Measurements from ENCODE around the gene SYCP3. TPM values are rescaled to one million over a fixed set of nuclear protein-coding genes. Genes with fewer than 3 reads are reported as not detected.

Gene SYCP3
- total and polyA plus RNA-seq, 2 of the 8 experiments (the other 6 are each of a cell fraction or from before 2014, with no cell fraction given) = 0.02 to 0.07 TPM

DNA sequence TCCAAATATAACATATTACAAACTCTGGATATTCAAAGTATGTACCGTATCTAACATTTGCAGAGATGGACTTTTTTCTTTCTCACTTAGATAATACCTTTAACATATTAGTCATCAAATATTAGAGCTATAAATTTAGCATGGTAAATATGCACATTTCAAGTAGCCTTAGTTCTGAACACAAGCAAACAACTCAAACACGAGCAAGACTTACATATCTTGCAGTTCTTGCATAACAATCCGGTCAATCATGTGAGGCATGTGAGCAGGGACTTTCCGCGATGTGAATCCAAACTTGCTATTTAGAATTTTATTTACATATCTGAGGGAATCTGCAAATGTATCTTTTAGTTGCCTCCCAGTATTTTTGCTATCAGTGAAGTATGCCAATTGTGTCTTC lies 22.1 kb upstream of the SYCP3 start:
- Histone ChIP-seq H3K79me1 (ENCODE audit: low read depth, low read length) (no peaks in the 10 kb centered on the region; the same call in 1 of the 2 replicates), H3K4me1 (replicated peaks in 1 of 4; ENCODE audit: control insufficient read depth in 3 of 4, insufficient read depth in 4 of 4, low read length in 3 of 4) (no peaks in the 10 kb centered on the region), H3K23ac (ENCODE audit: insufficient read length) (no peak overlapping the region), H2BK15ac (ENCODE audit: low read length) (no peak overlapping the region), H4K20me1 (replicated peaks in 1 of 2; ENCODE audit: control insufficient read depth in 1 of 2, insufficient read depth in 2 of 2, low read length in 2 of 2) (no peaks in the 10 kb centered on the region), H3K27me3 (replicated peaks in 1 of 4; ENCODE audit: control insufficient read depth in 3 of 4, extremely low read depth in 1 of 4, insufficient read depth in 3 of 4, low read length in 3 of 4) (no peaks in the 10 kb centered on the region), H2AFZ (ENCODE audit: low read length) (no peak overlapping the region), H3K14ac (ENCODE audit: insufficient read length) (no peak overlapping the region), H2BK12ac (ENCODE audit: low read depth, low read length) (no peak overlapping the region), H3K27ac (ENCODE audit: low read depth, low read length) (no peak overlapping the region), H3K56ac (replicated peaks; ENCODE audit: insufficient read length, low read depth, low read length) (no peak overlapping the region), H3K9me3 (ENCODE audit: insufficient read depth in 2 of 2, low read depth in 1 of 2, low read length in 1 of 2) (no peaks in the 10 kb centered on the region), H3K36me3 (ENCODE audit: control insufficient read depth in 2 of 4, insufficient read depth in 4 of 4, low read length in 3 of 4) (peaks cover 7 to 59% (median 26%) of the 10 kb centered on the region in 4 experiments; a peak in 6 of 8 replicates), H2BK20ac (ENCODE audit: low read length) (no peak overlapping the region), H3K79me2 (ENCODE audit: control insufficient read depth in 1 of 2, insufficient read depth in 2 of 2, low read length in 2 of 2) (no peaks in the 10 kb centered on the region), H2AK5ac (ENCODE audit: low read depth, low read length) (no peak overlapping the region), H2BK120ac (replicated peaks; ENCODE audit: low read depth, low read length) (no peak overlapping the region), H3K4me3 (ENCODE audit: extremely low read depth in 1 of 4, insufficient read depth in 2 of 4, low read depth in 3 of 4, low read length in 4 of 4) (no peak overlapping the region), H3K4me2 (ENCODE audit: insufficient read depth in 1 of 2, low read depth in 2 of 2, low read length in 2 of 2) (no peak overlapping the region), H3K23me2 (ENCODE audit: low read depth, low read length) (no peaks in the 10 kb centered on the region), H2BK5ac (ENCODE audit: low read depth, low read length) (no peak overlapping the region), H3K4ac (replicated peaks; ENCODE audit: insufficient read length, low read depth, low read length) (no peak overlapping the region), H4K91ac (replicated peaks; ENCODE audit: insufficient read length, low read length) (no peak overlapping the region), H3K18ac (ENCODE audit: extremely low read depth, low read length) (no peak overlapping the region), H4K5ac (ENCODE audit: insufficient read length, low read depth, low read length) (no peak overlapping the region), H4K8ac (ENCODE audit: extremely low read depth, insufficient read depth, low read length) (no peak overlapping the region), H3K9ac (replicated peaks in 1 of 4; ENCODE audit: extremely low read depth in 1 of 4, low read depth in 3 of 4, low read length in 3 of 4) (no peak overlapping the region)
- POLR2A ChIA-PET (ENCODE audit: partially characterized antibody) = no interaction called here
- CTCF ChIA-PET (ENCODE audit: partially characterized antibody) = interaction anchor here (0.8 to 5.0 kb wide), 6 partner anchors 10 to 78 kb away, joined by 3 to 38 read pairs (median 12); partner anchors contain the start of gene GNPTAB
- WGBS, 2 experiments (ENCODE audit: extremely low coverage in 1 of 2, insufficient coverage in 1 of 2, insufficient read length in 1 of 2, insufficient replicate concordance in 2 of 2, low coverage in 1 of 2, low lambda C conversion rate in 2 of 2, missing lambda C conversion rate in 1 of 2) = 88% methylated on average over 5 of the region's 5 CpGs; no CpG with 5 or more reads in 1 of the 2 experiments
- FAIRE-seq = no peak
- no peak for DNase-seq (ENCODE audit: low read depth in 1 of 2, low spot score in 2 of 2)
- TF ChIP-seq CBX8 (IDR thresholded peaks at IDR 0.05; ENCODE audit: borderline replicate concordance, low read depth, low read length) (no peak), YY1 (IDR thresholded peaks at IDR 0.05; ENCODE audit: low read depth, low read length) (no peak), JUN (IDR thresholded peaks at IDR 0.05; ENCODE audit: low read depth, low read length) (no peak), SUZ12 (IDR thresholded peaks at IDR 0.05; ENCODE audit: low read length) (no peak), BACH1 (IDR thresholded peaks at IDR 0.05; ENCODE audit: low read length) (no peak), BRCA1 (IDR thresholded peaks at IDR 0.05; ENCODE audit: low read depth, low read length) (no peak), POU5F1 (IDR thresholded peaks at IDR 0.05; ENCODE audit: low read depth, low read length) (no peak), JUND (IDR thresholded peaks at IDR 0.05; ENCODE audit: low read length) (no peak), KDM4A (IDR thresholded peaks at IDR 0.05; ENCODE audit: low read depth, low read length, severe bottlenecking) (no peak), NRF1 (IDR thresholded peaks at IDR 0.05; ENCODE audit: low read depth, low read length) (no peak), TAF7 (optimal IDR thresholded peaks at IDR 0.05; ENCODE audit: borderline replicate concordance, low read depth, low read length) (no peak), FOSL1 (IDR thresholded peaks at IDR 0.05; ENCODE audit: insufficient read depth, low read depth, low read length) (no peak), ASH2L (IDR thresholded peaks at IDR 0.05; ENCODE audit: low read length) (no peak), SAP30 (IDR thresholded peaks at IDR 0.05; ENCODE audit: insufficient read depth, insufficient replicate concordance, low read length) (no peak)
- TF ChIP-seq, protein P1, sequence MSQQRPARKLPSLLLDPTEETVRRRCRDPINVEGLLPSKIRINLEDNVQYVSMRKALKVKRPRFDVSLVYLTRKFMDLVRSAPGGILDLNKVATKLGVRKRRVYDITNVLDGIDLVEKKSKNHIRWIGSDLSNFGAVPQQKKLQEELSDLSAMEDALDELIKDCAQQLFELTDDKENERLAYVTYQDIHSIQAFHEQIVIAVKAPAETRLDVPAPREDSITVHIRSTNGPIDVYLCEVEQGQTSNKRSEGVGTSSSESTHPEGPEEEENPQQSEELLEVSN (IDR thresholded peaks at IDR 0.05) = no peak

Data from H1 (cell line).